Measurements from ENCODE around the gene CRHR1. TPM values are rescaled to one million over a fixed set of nuclear protein-coding genes. Genes with fewer than 3 reads are reported as not detected.
A peak's percentile ranks its signal among the peaks of the same experiment; 100 is the strongest.

The CRHR1 gene
- total RNA-seq, 1 donor from 2014 or later = 3.7 TPM

GRCh38 chr17:45839442-45839841 is 55.3 kb downstream of the CRHR1 start:
- DNase-seq (ENCODE audit: low spot score in 2 of 2) (no peak), FAIRE-seq (no peak)

DNA sequence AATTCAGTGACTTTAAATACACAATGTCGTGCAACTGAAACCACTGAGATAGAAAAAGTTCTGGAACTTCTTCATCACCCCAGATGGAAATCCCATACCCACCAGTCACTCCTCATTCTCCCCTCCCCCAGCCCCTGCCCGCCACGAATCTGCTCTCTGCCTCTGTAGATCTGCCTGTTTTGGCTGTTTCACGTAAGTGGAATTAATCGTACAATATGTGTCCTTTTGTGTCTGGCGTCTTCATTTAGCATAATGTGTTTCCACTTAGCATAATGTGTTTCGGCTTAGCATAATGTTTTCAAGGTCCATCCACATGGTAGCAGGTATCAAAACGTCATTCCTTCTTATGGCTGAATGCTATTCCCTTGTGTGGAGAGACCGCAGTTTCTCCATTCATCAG is 57.1 kb downstream of the CRHR1 start:
- FAIRE-seq (no peak), DNase-seq (ENCODE audit: low spot score in 2 of 2) (no peak)

GRCh38 chr17:45841883-45842525 is 57.9 kb downstream of the CRHR1 start:
- DNase-seq (ENCODE audit: low spot score in 2 of 2) (no peak), FAIRE-seq (no peak)

GRCh38 chr17:45843722-45844121 is 59.6 kb downstream of the CRHR1 start:
- no peak for DNase-seq (ENCODE audit: low spot score in 2 of 2)
- FAIRE-seq = no peak

- DNase-seq (ENCODE audit: low spot score in 2 of 2) (no peak), FAIRE-seq (no peak)
Observed at GRCh38 chr17:45844695-45845375, 60.7 kb downstream of the CRHR1 start, which contains the start of gene SPPL2C. Gene SPPL2C, plus strand, starts transcription at chr17:45844881. Its CDS starts 26 bp downstream, at chr17:45844907.

GRCh38 chr17:45845376-45846185 is 61.5 kb downstream of the CRHR1 start:
- FAIRE-seq = no peak
- DNase-seq (ENCODE audit: low spot score in 2 of 2) = no peak

DNA sequence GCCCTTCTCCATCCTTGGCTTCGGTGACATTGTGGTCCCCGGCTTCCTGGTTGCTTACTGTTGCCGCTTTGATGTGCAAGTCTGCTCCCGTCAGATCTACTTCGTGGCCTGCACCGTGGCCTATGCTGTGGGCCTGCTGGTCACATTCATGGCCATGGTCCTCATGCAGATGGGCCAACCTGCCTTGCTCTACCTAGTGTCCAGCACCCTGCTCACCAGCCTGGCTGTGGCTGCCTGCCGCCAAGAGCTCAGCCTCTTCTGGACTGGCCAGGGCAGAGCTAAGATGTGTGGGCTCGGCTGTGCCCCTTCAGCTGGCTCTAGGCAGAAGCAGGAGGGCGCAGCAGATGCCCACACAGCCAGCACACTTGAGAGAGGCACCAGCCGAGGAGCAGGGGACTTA is 62.1 kb downstream of the CRHR1 start:
- FAIRE-seq (no peak), DNase-seq (ENCODE audit: low spot score in 2 of 2) (no peak)

- no peak for FAIRE-seq
- peak in 1 of 2 donors; percentile 12 for DNase-seq (ENCODE audit: low spot score in 2 of 2)
Observed at GRCh38 chr17:45846646-45847045, 62.5 kb downstream of the CRHR1 start.

GRCh38 chr17:45847101-45847500 is 63.0 kb downstream of the CRHR1 start:
- FAIRE-seq (no peak), DNase-seq (ENCODE audit: low spot score in 2 of 2) (peak in 1 of 2 donors; percentile 12)

- no peak for FAIRE-seq
Observed at GRCh38 chr17:45847747-45848146, 63.6 kb downstream of the CRHR1 start.

GRCh38 chr17:45848405-45848804 is 64.3 kb downstream of the CRHR1 start:
- peak in 1 of 2 donors; percentile 31 for DNase-seq (ENCODE audit: low spot score in 2 of 2)

More at GRCh38 chr17:45847747-45848146, 63.6 kb downstream of the CRHR1 start:
- DNase-seq (ENCODE audit: low spot score in 2 of 2) = peak in 1 of 2 donors; percentile 14

DNA sequence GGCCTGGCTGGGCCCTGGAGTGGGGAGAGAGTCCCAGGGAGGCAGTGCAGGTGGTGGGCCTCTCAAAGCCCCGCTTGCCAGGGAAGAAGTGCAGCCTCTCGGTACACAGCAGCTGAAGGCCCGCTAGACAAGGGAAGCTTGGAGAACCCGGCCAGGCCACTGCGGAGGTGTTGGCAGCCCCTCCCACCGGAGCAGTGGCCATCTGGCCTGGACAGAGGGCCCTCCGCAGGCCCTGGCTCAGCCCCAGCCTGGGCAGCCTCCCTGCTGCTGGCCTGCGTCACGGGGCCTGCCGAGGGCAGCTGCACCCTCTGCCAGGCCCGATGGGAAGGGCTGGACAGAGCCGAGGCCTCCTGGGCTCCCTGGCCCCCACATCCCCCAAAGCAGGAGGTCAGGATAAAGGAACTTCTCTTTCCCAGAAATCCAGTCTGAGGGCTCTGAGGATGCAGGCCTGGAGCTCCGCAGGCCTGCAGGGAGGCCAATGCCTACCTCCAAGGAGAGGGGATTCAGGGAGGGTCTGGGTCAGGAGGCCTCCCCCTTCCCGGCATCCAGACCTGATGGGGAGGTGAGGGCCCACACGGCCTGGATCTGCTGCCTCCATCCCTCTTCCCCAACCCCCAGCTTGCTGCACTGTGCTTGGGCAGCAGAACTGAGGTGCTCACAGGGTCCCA is 64.9 kb downstream of the CRHR1 start:
- DNase-seq (ENCODE audit: low spot score in 2 of 2) (peak; percentile 77 to 78), FAIRE-seq (no peak)

More at GRCh38 chr17:45848405-45848804, 64.3 kb downstream of the CRHR1 start:
- FAIRE-seq = no peak

DNA sequence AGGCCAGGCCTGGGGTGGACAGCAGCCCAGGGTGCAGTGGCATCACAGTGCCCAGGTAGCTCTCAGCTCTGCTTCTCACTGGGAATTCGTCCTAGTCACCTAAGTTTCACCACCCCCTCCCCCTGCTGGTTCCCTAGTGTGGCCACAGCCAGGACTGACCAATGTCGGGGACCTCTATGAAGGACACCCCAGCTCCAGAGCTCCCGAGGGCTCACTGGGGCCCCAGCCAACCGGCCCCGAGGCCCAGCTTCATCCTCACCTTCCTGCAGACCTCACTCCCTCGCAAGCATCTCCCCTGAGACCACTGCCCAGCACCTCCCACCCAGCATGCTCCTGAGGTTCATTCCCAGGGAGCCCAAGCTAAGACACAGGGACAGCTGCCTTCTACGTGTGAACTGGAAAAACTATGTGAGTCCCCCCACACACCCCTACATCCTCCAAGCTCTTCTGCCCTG is 65.4 kb downstream of the CRHR1 start:
- FAIRE-seq (no peak), DNase-seq (ENCODE audit: low spot score in 2 of 2) (no peak)

- no peak for FAIRE-seq
- DNase-seq (ENCODE audit: low spot score in 2 of 2) = no peak
Observed at GRCh38 chr17:45850011-45850410, 65.9 kb downstream of the CRHR1 start.

- DNase-seq (ENCODE audit: low spot score in 2 of 2) (no peak), FAIRE-seq (no peak)
Observed at GRCh38 chr17:45850468-45850867, 66.3 kb downstream of the CRHR1 start.

- no peak for DNase-seq (ENCODE audit: low spot score in 2 of 2)
- no peak for FAIRE-seq
Observed at GRCh38 chr17:45851022-45851421, 66.9 kb downstream of the CRHR1 start.

DNA sequence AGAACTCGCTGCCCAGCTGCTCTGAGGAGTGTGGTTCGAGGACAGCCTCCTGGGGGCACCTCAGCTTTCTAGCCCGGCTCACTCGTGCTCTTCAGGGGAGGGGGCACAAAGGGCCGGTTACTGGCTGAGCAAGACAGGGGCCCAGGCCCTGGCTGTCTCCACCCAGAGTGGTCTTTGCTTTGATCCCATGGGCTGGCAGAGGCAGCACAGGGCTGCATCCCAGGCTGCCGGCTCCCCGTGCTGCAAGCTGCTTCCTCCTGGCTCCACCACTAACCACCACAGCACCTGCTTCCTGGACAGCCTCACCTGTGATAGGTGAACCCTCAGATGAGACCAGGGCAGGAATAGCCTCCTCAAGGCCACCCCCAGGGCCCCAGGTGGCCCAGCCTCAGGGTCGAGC is 67.3 kb downstream of the CRHR1 start:
- no peak for DNase-seq (ENCODE audit: low spot score in 2 of 2)
- no peak for FAIRE-seq

- FAIRE-seq (no peak), DNase-seq (ENCODE audit: low spot score in 2 of 2) (no peak)
Observed at GRCh38 chr17:45851873-45852272, 67.8 kb downstream of the CRHR1 start.

- DNase-seq (ENCODE audit: low spot score in 2 of 2) (peak; percentile 49 to 58), FAIRE-seq (peak; percentile 71)
Observed at GRCh38 chr17:45852535-45853297, 68.6 kb downstream of the CRHR1 start.

GRCh38 chr17:45854209-45854608 is 70.1 kb downstream of the CRHR1 start:
- DNase-seq (ENCODE audit: low spot score in 2 of 2) (no peak), FAIRE-seq (no peak)

Data from frontal cortex (tissue), 4 donors.